Natural killer cell (primary cell): ENCODE results near the gene ZNF331. TPM values are rescaled to one million over a fixed set of nuclear protein-coding genes. Genes with fewer than 3 reads are reported as not detected.
A peak's percentile ranks its signal among the peaks of the same experiment; 100 is the strongest.
"Not testable (repeated sequence)": the region's sequence is repeated elsewhere in the genome, so short reads cannot be mapped to it uniquely, and the experiment has no call there.

Experiments used
- ATAC-seq, 3 donors: fragments of 150-1000 bp in 2 of 3; fragments of 200-7000 bp in 1 of 3; cut with Tn5 transposase; 1 replicate in 1 of 3; 2 replicates in 2 of 3; pipeline ENCODE4 v1.10.0; 2021; ENCODE audit warnings: mild to moderate bottlenecking in 2 of 3, moderate library complexity in 2 of 3
- DNase-seq, 2 donors: peaks; one replicate each; pipeline versions ENCODE4 v3.0.0 to v3.0.0-alpha.2; 2013 to 2021; ENCODE audit warnings: mixed read lengths in 1 of 2
- H3K27ac ChIP-seq: one replicate; pipeline ENCODE4 v1.5.1; 2013; ENCODE audit warnings: mild to moderate bottlenecking, low read length
- H3K27me3 ChIP-seq: one replicate; pipeline ENCODE4 v1.6.1; 2013; ENCODE audit warnings: low read length; ENCODE audit not compliant: control insufficient read depth, insufficient read depth
- H3K36me3 ChIP-seq: one replicate; pipeline ENCODE4 v1.6.1; 2013; ENCODE audit warnings: low read length; ENCODE audit not compliant: control insufficient read depth, insufficient read depth
- H3K4me1 ChIP-seq: one replicate; pipeline ENCODE4 v1.6.1; 2013; ENCODE audit warnings: low read length; ENCODE audit not compliant: control insufficient read depth, insufficient read depth
- H3K4me3 ChIP-seq: one replicate; pipeline ENCODE4 v1.5.1; 2013; ENCODE audit warnings: low read length
- H3K9me3 ChIP-seq: one replicate; pipeline ENCODE4 v1.6.1; 2013; ENCODE audit warnings: low read length; ENCODE audit not compliant: control insufficient read depth, insufficient read depth
- H3K27ac Mint-ChIP-seq, 2 donors: one replicate each; pipeline ENCODE4 v1.8.0; 2022; ENCODE audit warnings: mild to moderate bottlenecking in 2 of 2, mixed read lengths in 2 of 2, moderate library complexity in 1 of 2
- H3K27me3 Mint-ChIP-seq, 2 donors: one replicate each; pipeline ENCODE4 v1.8.0; 2022; ENCODE audit warnings: low read depth in 2 of 2, mixed read lengths in 2 of 2
- H3K36me3 Mint-ChIP-seq: one replicate; pipeline ENCODE4 v1.8.0; 2022; ENCODE audit warnings: mixed read lengths
- H3K4me1 Mint-ChIP-seq, 2 donors: one replicate each; pipeline ENCODE4 v1.8.0; 2022; ENCODE audit warnings: mixed read lengths in 2 of 2
- H3K4me3 Mint-ChIP-seq: one replicate; pipeline ENCODE4 v1.8.0; 2022; ENCODE audit warnings: mild to moderate bottlenecking, moderate library complexity, mixed read lengths
- H3K9me3 Mint-ChIP-seq, 2 donors: one replicate each; pipeline ENCODE4 v1.8.0; 2022; ENCODE audit warnings: mixed read lengths in 2 of 2
- CTCF ChIP-seq: fragments of 200-600 bp; IDR thresholded peaks from one replicate; pipeline ENCODE4 v1.8.0; 2022; ENCODE audit warnings: antibody characterized with exemption
- WGBS: methylation state at CpG from one replicate; pipeline ENCODE4 v1.1.7; 2013; ENCODE audit warnings: missing lambda C conversion rate; ENCODE audit not compliant: insufficient coverage; 5-methylcytosine and 5-hydroxymethylcytosine counted together
- intact Hi-C: fragments of 100-400 bp; cut with micrococcal nuclease; formaldehyde crosslinking; loops from one replicate; pipeline ENCODE4 v1.14.2; 2022
- total RNA-seq, 4 donors: library from RNA; stranded (reverse); fragments of 120-200 nt in 1 of 4; gene quantifications; one replicate each; pipeline versions ENCODE4 v1.2.3 to v1.2.4, GENCODE V29; 2013 to 2022

ZNF331 gene
- 100 to 1,000 TPM; 153 to 245 (median 204) TPM for total RNA-seq
- total RNA-seq (2013), result 64.4 TPM

GRCh38 chr19:53537521-53538377, at the start of gene ZNF331:
ZNF331 (plus strand) TSS chr19:53538145; CDS start chr19:53569377, 31,232 bp downstream.
- Mint-ChIP-seq H3K4me1 (peaks cover 18 to 20% of the 10 kb centered on the region in 2 donors), H3K4me3 (peak within 1 kb of the TSS; percentile 98), H3K9me3 (no peaks in the 10 kb centered on the region), H3K27ac (peak within 1 kb of the TSS; percentile 98 to 99), H3K27me3 (no peaks in the 10 kb centered on the region), H3K36me3 (no peaks in the 10 kb centered on the region)
- Histone ChIP-seq H3K27ac (peak within 1 kb of the TSS; percentile 88), H3K36me3 (peaks cover 3% of the 10 kb centered on the region), H3K4me3 (peak within 1 kb of the TSS; percentile 59), H3K4me1 (peaks cover 14% of the 10 kb centered on the region), H3K9me3 (no peaks in the 10 kb centered on the region), H3K27me3 (no peaks in the 10 kb centered on the region)
- intact Hi-C loops, result loop anchor here (1.0 kb wide), 1 partner anchor 17 kb away; no protein-coding TSS in a partner anchor
- ATAC-seq, result peak; percentile 80 to 90 (median 83)
- WGBS, result 50% methylated on average over 81 of the region's 81 CpGs
- DNase-seq, result peak; percentile 87 to 96
- no peak for TF ChIP-seq CTCF

GRCh38 chr19:53492153-53492552, 45.8 kb upstream of the ZNF331 start:
- Mint-ChIP-seq H3K9me3 (peaks cover 21 to 29% of the 10 kb centered on the region in 2 donors), H3K36me3 (peaks cover 66% of the 10 kb centered on the region), H3K27ac (no peak overlapping the region), H3K4me1 (no peaks in the 10 kb centered on the region), H3K27me3 (no peaks in the 10 kb centered on the region), H3K4me3 (no peak overlapping the region)
- intact Hi-C loops, result no loop called here
- TF ChIP-seq CTCF, result no peak
- no peaks in the 10 kb centered on the region for H3K27me3 ChIP-seq
- no peak for ATAC-seq
- H3K27ac ChIP-seq, result no peak overlapping the region
- no peak for DNase-seq
- peaks cover 41% of the 10 kb centered on the region for H3K36me3 ChIP-seq
- peaks cover 74% of the 10 kb centered on the region for H3K9me3 ChIP-seq
- H3K4me1 ChIP-seq, result no peaks in the 10 kb centered on the region
- WGBS, result 96% methylated on average over 3 of the region's 5 CpGs
- H3K4me3 ChIP-seq, result no peak overlapping the region

- WGBS, result 71% methylated on average over 7 of the region's 11 CpGs
- H3K36me3 ChIP-seq, H3K27ac Mint-ChIP-seq, H3K27me3 Mint-ChIP-seq, DNase-seq, H3K4me3 ChIP-seq, H3K27ac ChIP-seq, intact Hi-C loops, H3K27me3 ChIP-seq, H3K4me3 Mint-ChIP-seq, H3K4me1 ChIP-seq, ATAC-seq, H3K4me1 Mint-ChIP-seq: not testable (repeated sequence)
- H3K9me3 ChIP-seq, result peaks cover 38% of the 10 kb centered on the region
- peaks cover 22% of the 10 kb centered on the region for H3K36me3 Mint-ChIP-seq
- peaks cover 5 to 13% of the 10 kb centered on the region in 2 donors for H3K9me3 Mint-ChIP-seq
These were observed 40.5 kb upstream of the ZNF331 start for GRCh38 chr19:53497311-53498023.

- H3K4me1 ChIP-seq, H3K4me1 Mint-ChIP-seq, H3K27ac ChIP-seq, H3K27me3 ChIP-seq, H3K36me3 ChIP-seq, H3K27me3 Mint-ChIP-seq, ATAC-seq, H3K4me3 Mint-ChIP-seq, H3K4me3 ChIP-seq, intact Hi-C loops, DNase-seq, H3K27ac Mint-ChIP-seq: not testable (repeated sequence)
- H3K9me3 ChIP-seq, result peaks cover 35% of the 10 kb centered on the region
- WGBS, result 80% methylated on average over 4 of the region's 4 CpGs
- H3K9me3 Mint-ChIP-seq, result peaks cover 4 to 13% of the 10 kb centered on the region in 2 donors
- peaks cover 18% of the 10 kb centered on the region for H3K36me3 Mint-ChIP-seq
These were observed 39.9 kb upstream of the ZNF331 start for GRCh38 chr19:53498024-53498395.

- H3K4me3 Mint-ChIP-seq, H3K27me3 Mint-ChIP-seq, H3K9me3 Mint-ChIP-seq, ATAC-seq, H3K27me3 ChIP-seq, H3K36me3 ChIP-seq, H3K4me1 Mint-ChIP-seq, intact Hi-C loops, H3K27ac ChIP-seq, H3K27ac Mint-ChIP-seq, H3K4me1 ChIP-seq, DNase-seq, H3K4me3 ChIP-seq, H3K36me3 Mint-ChIP-seq, H3K9me3 ChIP-seq: not testable (repeated sequence)
- 51% methylated on average over 7 of the region's 7 CpGs for WGBS
These were observed 34.8 kb upstream of the ZNF331 start for GRCh38 chr19:53503151-53503550.

GRCh38 chr19:53503671-53504364, 34.1 kb upstream of the ZNF331 start:
- ATAC-seq, result peak in 1 of 3 donors; percentile 24
- H3K36me3 Mint-ChIP-seq, H3K4me3 ChIP-seq, H3K9me3 Mint-ChIP-seq, H3K27ac ChIP-seq, intact Hi-C loops, H3K4me3 Mint-ChIP-seq, H3K36me3 ChIP-seq, H3K27ac Mint-ChIP-seq, H3K4me1 ChIP-seq, DNase-seq, H3K27me3 ChIP-seq, H3K9me3 ChIP-seq, H3K4me1 Mint-ChIP-seq: not testable (repeated sequence)
- 4% methylated on average over 5 of the region's 14 CpGs for WGBS
- H3K27me3 Mint-ChIP-seq, result peaks cover 11 to 15% of the 10 kb centered on the region in 2 donors
